Measurements from ENCODE around the gene NSD2.

DNA sequence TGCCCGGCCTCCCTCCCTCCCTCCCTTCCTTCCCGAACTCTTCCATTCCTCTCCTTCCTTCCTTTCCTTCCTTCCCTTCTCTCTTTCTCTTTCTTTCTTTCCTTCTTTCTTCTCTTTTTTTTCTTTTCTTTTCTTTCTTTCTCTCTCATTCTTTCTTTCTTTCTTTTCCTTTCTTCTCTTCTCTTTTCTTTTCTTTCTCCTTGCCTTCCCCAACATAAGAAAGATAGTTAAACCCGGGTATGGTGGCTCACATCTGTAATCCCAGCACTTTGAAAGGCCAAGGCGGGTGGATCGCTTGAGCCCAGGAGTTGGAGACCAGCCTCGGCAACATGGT, 25.4 kb downstream of the NSD2 start:
- TF ChIP-seq CREM (CRISPR knock-in tag; IDR thresholded peaks at IDR 0.05): no peak
- TF ChIP-seq, protein P1, sequence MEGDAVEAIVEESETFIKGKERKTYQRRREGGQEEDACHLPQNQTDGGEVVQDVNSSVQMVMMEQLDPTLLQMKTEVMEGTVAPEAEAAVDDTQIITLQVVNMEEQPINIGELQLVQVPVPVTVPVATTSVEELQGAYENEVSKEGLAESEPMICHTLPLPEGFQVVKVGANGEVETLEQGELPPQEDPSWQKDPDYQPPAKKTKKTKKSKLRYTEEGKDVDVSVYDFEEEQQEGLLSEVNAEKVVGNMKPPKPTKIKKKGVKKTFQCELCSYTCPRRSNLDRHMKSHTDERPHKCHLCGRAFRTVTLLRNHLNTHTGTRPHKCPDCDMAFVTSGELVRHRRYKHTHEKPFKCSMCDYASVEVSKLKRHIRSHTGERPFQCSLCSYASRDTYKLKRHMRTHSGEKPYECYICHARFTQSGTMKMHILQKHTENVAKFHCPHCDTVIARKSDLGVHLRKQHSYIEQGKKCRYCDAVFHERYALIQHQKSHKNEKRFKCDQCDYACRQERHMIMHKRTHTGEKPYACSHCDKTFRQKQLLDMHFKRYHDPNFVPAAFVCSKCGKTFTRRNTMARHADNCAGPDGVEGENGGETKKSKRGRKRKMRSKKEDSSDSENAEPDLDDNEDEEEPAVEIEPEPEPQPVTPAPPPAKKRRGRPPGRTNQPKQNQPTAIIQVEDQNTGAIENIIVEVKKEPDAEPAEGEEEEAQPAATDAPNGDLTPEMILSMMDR (IDR thresholded peaks at IDR 0.05): no peak
- TF ChIP-seq, protein P2, sequence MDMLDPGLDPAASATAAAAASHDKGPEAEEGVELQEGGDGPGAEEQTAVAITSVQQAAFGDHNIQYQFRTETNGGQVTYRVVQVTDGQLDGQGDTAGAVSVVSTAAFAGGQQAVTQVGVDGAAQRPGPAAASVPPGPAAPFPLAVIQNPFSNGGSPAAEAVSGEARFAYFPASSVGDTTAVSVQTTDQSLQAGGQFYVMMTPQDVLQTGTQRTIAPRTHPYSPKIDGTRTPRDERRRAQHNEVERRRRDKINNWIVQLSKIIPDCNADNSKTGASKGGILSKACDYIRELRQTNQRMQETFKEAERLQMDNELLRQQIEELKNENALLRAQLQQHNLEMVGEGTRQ (CRISPR knock-in tag; IDR thresholded peaks at IDR 0.05): no peak
- TF ChIP-seq, protein P3, sequence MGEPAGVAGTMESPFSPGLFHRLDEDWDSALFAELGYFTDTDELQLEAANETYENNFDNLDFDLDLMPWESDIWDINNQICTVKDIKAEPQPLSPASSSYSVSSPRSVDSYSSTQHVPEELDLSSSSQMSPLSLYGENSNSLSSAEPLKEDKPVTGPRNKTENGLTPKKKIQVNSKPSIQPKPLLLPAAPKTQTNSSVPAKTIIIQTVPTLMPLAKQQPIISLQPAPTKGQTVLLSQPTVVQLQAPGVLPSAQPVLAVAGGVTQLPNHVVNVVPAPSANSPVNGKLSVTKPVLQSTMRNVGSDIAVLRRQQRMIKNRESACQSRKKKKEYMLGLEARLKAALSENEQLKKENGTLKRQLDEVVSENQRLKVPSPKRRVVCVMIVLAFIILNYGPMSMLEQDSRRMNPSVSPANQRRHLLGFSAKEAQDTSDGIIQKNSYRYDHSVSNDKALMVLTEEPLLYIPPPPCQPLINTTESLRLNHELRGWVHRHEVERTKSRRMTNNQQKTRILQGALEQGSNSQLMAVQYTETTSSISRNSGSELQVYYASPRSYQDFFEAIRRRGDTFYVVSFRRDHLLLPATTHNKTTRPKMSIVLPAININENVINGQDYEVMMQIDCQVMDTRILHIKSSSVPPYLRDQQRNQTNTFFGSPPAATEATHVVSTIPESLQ (CRISPR knock-in tag; IDR thresholded peaks at IDR 0.05): no peak
- no peak for TF ChIP-seq SMAD4 (CRISPR knock-in tag; IDR thresholded peaks at IDR 0.05)

All from WTC11 (cell line).